Astrocyte of the spinal cord (primary cell): ENCODE measurements around the gene WDR62.

ENCODE experiments used
- DNase-seq: peaks from one replicate; pipeline ENCODE4 v3.0.0; 2011; ENCODE audit warnings: low read depth, low spot score
- H3K4me3 ChIP-seq: 2 replicates; pipeline ENCODE4 v1.5.1; 2011; ENCODE audit warnings: low read depth, mild to moderate bottlenecking, low read length, moderate library complexity
- in situ Hi-C: cut with HindIII; loops from 2 replicates; pipeline ENCODE4 v1.10.0; 2017; ENCODE audit warnings: low sequenced_read_pairs
- TF ChIP-seq, protein P1 (sequence below): IDR thresholded peaks from 2 replicates; pipeline ENCODE4 v1.5.1; 2012; ENCODE audit warnings: low read depth, mild to moderate bottlenecking, low read length, inconsistent platforms

Gene WDR62

DNA sequence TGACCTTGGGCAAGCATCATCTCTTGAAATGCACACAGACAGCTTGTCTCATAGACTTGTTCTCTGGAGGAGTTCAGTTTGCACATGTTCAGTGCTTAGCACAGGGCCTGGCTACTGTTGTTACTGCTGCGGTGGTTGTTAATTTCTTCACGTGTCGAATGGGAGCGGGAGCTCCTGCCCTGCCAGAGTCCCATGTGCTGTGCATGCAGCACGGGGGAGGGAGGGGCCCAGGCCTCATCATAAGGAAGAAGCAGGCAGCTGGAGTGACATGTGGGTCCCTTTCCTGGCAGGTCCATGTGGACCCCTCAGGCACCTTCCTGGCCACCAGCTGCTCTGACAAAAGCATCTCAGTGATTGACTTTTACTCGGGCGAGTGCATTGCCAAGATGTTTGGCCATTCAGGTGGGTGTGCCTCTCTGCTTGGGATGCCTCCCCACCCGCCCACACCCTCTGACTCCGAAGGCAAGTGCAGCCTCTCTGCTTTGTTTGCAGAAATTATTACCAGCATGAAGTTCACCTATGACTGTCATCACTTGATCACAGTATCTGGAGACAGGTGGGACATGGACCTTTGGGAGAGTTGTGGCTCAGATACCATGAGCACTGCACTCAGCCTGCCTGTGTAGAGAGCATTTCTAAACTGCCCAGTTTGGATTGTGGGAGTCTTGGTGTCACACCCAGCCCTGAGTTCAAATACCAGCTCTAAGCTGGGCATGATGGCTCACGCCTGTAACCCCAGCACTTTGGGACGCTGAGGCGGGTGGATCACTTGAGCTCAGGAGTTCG is 36.4 kb downstream of the WDR62 start:
- TF ChIP-seq, protein P1, sequence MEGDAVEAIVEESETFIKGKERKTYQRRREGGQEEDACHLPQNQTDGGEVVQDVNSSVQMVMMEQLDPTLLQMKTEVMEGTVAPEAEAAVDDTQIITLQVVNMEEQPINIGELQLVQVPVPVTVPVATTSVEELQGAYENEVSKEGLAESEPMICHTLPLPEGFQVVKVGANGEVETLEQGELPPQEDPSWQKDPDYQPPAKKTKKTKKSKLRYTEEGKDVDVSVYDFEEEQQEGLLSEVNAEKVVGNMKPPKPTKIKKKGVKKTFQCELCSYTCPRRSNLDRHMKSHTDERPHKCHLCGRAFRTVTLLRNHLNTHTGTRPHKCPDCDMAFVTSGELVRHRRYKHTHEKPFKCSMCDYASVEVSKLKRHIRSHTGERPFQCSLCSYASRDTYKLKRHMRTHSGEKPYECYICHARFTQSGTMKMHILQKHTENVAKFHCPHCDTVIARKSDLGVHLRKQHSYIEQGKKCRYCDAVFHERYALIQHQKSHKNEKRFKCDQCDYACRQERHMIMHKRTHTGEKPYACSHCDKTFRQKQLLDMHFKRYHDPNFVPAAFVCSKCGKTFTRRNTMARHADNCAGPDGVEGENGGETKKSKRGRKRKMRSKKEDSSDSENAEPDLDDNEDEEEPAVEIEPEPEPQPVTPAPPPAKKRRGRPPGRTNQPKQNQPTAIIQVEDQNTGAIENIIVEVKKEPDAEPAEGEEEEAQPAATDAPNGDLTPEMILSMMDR = no peak
- no peak for DNase-seq
- in situ Hi-C loops = no loop called here
- no peak overlapping the region for H3K4me3 ChIP-seq

DNA sequence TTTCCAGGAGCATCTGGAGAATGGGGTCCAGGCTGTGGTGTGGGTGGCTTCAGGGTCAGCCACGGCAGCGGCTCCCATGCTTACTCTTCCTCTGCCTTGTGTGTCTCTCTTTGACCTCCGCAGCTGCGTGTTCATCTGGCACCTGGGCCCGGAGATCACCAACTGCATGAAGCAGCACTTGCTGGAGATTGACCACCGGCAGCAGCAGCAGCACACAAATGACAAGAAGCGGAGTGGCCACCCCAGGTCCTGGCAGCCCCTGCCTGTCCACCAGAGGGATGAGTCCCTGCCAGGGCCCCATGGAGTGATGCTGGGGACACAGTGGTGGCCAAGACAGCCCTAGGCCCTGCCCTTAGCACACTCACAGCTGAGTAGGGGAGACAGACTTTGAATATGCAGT is 37.9 kb downstream of the WDR62 start:
- no peak for DNase-seq
- TF ChIP-seq, protein P1 = no peak
- in situ Hi-C loops = no loop called here
- no peak overlapping the region for H3K4me3 ChIP-seq

DNA sequence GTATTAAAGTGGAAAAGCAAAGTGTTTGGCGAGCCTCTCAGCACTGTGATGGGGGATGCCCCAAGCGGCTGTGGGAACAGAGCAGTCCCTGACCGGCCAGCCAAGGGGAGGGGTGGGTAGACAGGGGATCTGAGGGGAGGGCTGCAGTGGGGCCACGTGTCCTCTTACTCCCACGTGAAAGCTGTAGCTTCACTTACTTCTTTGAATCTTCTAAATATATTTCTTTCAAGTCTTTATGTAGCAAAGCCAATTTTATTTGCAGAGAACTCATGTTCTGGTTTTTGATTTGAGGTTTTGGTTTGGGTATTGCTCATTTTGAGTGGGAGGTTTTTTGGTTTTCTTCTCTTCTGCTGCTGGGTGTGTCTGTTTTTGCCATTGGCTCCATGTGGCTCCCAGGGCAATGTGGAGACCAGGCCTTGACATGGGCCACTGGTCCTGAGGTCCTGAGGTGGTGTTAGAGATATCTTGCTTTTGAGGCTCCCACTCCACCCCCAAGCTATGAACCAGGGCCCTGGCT is 38.5 kb downstream of the WDR62 start:
- no peak for DNase-seq
- TF ChIP-seq, protein P1 = no peak
- in situ Hi-C loops = no loop called here
- H3K4me3 ChIP-seq = no peak overlapping the region

DNA sequence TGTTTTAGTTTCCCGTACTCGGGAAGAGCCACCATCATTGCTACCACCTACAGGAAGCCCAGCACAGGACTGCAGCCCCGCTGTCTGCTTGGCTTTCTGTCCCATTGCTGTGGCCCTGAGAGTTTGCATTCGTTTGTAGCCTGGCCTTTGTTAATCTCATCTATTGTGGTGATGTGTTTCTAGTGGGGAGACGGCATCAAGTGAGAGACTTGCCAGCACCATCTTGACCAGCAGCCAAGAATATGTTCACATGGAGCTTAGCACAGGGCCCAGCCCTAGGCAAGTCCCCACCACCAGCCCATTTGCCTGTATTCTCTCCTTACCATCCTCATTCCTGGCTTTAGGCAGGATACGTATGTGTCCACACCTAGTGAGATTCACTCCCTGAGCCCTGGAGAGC is 39.0 kb downstream of the WDR62 start:
- in situ Hi-C loops = no loop called here
- DNase-seq = no peak
- TF ChIP-seq, protein P1 = no peak

DNA sequence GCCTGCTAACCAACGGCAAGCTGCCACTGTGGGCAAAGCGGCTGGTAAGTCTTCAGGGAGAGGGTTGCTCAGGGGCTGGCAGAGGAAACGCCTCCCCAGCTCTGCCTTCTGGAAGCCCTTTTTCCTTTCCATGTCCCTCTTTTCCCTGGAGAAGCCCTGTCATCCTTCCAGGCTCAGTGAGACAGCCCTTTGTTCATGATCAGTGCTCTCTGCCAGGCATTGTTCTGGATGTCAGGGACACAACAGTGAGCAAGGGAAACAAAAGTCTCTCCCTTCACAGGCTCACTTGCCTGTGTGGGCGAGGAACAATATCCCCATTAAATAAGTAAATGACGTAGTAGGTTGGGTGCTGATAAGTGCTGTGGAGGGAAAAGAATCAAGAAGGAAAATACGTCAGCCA is 42.3 kb downstream of the WDR62 start:
- in situ Hi-C loops = no loop called here
- TF ChIP-seq, protein P1 = no peak

More for the DNA sequence above, 39.0 kb downstream of the WDR62 start:
- no peak overlapping the region for H3K4me3 ChIP-seq

DNA sequence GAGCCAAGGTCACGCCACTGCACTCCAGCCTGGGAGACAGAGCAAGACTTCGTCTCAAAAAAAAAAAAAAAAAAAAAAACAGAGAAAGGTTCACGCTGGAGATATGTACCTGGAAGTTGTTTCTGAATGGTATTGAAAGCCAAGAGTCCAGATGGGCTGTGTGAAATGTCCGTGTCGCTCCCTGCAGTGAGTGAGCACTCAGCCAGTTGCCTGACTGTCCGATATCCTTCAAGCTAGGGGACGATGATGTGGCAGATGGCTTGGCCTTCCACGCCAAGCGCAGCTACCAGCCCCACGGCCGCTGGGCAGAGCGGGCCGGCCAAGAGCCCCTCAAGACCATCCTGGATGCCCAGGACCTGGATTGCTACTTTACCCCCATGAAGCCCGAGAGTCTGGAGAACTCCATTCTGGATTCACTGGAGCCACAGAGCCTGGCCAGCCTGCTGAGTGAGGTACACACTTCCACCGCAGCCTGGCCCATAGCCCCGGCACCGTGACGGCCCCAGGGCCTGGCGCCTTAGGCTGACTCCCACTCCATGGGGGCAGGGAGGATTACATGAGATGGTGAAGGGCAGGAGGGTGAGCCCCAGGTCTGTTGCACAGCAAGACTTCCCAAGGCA is 44.6 kb downstream of the WDR62 start:
- TF ChIP-seq, protein P1 = no peak
- no peak overlapping the region for H3K4me3 ChIP-seq
- in situ Hi-C loops = no loop called here
- no peak for DNase-seq

More for the DNA sequence above, 42.3 kb downstream of the WDR62 start:
- DNase-seq = no peak
- no peak overlapping the region for H3K4me3 ChIP-seq
